ENCODE measurements around the gene SMG6.
"Not testable (repeated sequence)": the region's sequence is repeated elsewhere in the genome, so short reads cannot be mapped to it uniquely, and the experiment has no call there.

The SMG6 gene

GRCh38 chr17:2264067-2264860 is 39.3 kb downstream of the SMG6 start:
- in situ Hi-C loops (cut with HindIII; ENCODE audit: low sequenced_read_pairs): no loop called here

- in situ Hi-C loops (cut with HindIII; ENCODE audit: low sequenced_read_pairs): no loop called here
These were observed 40.2 kb downstream of the SMG6 start for GRCh38 chr17:2263183-2264066.

GRCh38 chr17:2262135-2262587 is 41.4 kb downstream of the SMG6 start:
- in situ Hi-C loops (cut with HindIII; ENCODE audit: low sequenced_read_pairs): no loop called here

GRCh38 chr17:2259769-2260536 is 43.6 kb downstream of the SMG6 start:
- in situ Hi-C loops (cut with HindIII; ENCODE audit: low sequenced_read_pairs): no loop called here

- in situ Hi-C loops (cut with HindIII; ENCODE audit: low sequenced_read_pairs): not testable (repeated sequence)
These were observed 44.8 kb downstream of the SMG6 start for GRCh38 chr17:2258830-2259229.

- in situ Hi-C loops (cut with HindIII; ENCODE audit: low sequenced_read_pairs): no loop called here
These were observed 49.7 kb downstream of the SMG6 start for GRCh38 chr17:2253768-2254406.

- in situ Hi-C loops (cut with HindIII; ENCODE audit: low sequenced_read_pairs): no loop called here
These were observed 50.2 kb downstream of the SMG6 start for GRCh38 chr17:2253362-2253761.

GRCh38 chr17:2251098-2251497 is 52.5 kb downstream of the SMG6 start:
- in situ Hi-C loops (cut with HindIII; ENCODE audit: low sequenced_read_pairs): no loop called here

GRCh38 chr17:2250140-2251095 is 53.2 kb downstream of the SMG6 start:
- in situ Hi-C loops (cut with HindIII; ENCODE audit: low sequenced_read_pairs): no loop called here

- in situ Hi-C loops (cut with HindIII; ENCODE audit: low sequenced_read_pairs): no loop called here
These were observed 56.6 kb downstream of the SMG6 start for GRCh38 chr17:2247005-2247404.

- in situ Hi-C loops (cut with HindIII; ENCODE audit: low sequenced_read_pairs): no loop called here
These were observed 58.8 kb downstream of the SMG6 start for GRCh38 chr17:2244545-2245525.

- in situ Hi-C loops (cut with HindIII; ENCODE audit: low sequenced_read_pairs): no loop called here
These were observed 59.6 kb downstream of the SMG6 start for GRCh38 chr17:2243953-2244352.

GRCh38 chr17:2241823-2242222 is 61.8 kb downstream of the SMG6 start:
- in situ Hi-C loops (cut with HindIII; ENCODE audit: low sequenced_read_pairs): no loop called here

- in situ Hi-C loops (cut with HindIII; ENCODE audit: low sequenced_read_pairs): no loop called here
These were observed 63.0 kb downstream of the SMG6 start for GRCh38 chr17:2240541-2240940.

GRCh38 chr17:2239882-2240430 is 63.6 kb downstream of the SMG6 start:
- in situ Hi-C loops (cut with HindIII; ENCODE audit: low sequenced_read_pairs): no loop called here

- in situ Hi-C loops (cut with HindIII; ENCODE audit: low sequenced_read_pairs): no loop called here
These were observed 64.4 kb downstream of the SMG6 start for GRCh38 chr17:2239170-2239551.

GRCh38 chr17:2238432-2239169 is 65.0 kb downstream of the SMG6 start:
- in situ Hi-C loops (cut with HindIII; ENCODE audit: low sequenced_read_pairs): no loop called here

All from DLD1 (cell line).